ENCODE measurements around the gene MEF2C.

- TF ChIP-seq CTCF (IDR thresholded peaks at IDR 0.05; ENCODE audit: low read depth, low read length, poor library complexity, severe bottlenecking) (no peak), EZH2phosphoT487 (IDR thresholded peaks at IDR 0.05; ENCODE audit: borderline replicate concordance, low read length) (no peak)
Observed at GRCh38 chr5:88688984-88689667, 193.9 kb downstream of the MEF2C start.

Measured in DOHH2 (cell line).